ENCODE results near the gene STXBP1. TPM values are rescaled to one million over a fixed set of nuclear protein-coding genes. Genes with fewer than 3 reads are reported as not detected.

The STXBP1 gene
- total and polyA plus RNA-seq, 9 of the 15 experiments (the other 6 are each of a cell fraction or from before 2014, with no cell fraction given) = 4.6 to 35.1 (median 9.7) TPM

GRCh38 chr9:127651697-127652610 is 39.9 kb downstream of the STXBP1 start (continued):
- TF ChIP-seq TGIF2 (CRISPR knock-in tag; IDR thresholded peaks at IDR 0.05) (no peak), RUNX1 (IDR thresholded peaks at IDR 0.05; ENCODE audit: low read depth) (no peak), CHD2 (IDR thresholded peaks at IDR 0.05; ENCODE audit: low read depth, low read length) (no peak), POLR2AphosphoS5 (IDR thresholded peaks at IDR 0.05; ENCODE audit: control insufficient read depth, insufficient read depth, low read depth, low read length) (0 out of 2 replicates have a peak, but pooled peaks have one; percentile 36), DNMT1 (IDR thresholded peaks at IDR 0.05) (no peak), ZNF134 (CRISPR knock-in tag; conservative IDR thresholded peaks at IDR 0.05) (no peak), ZNF318 (IDR thresholded peaks at IDR 0.05; ENCODE audit: borderline replicate concordance in 1 of 2, low read depth in 1 of 2) (no peak), RB1 (IDR thresholded peaks at IDR 0.05; ENCODE audit: low read depth) (no peak), TOE1 (IDR thresholded peaks at IDR 0.05; ENCODE audit: borderline replicate concordance) (no peak), TOE1 (CRISPR knock-in tag; IDR thresholded peaks at IDR 0.05; ENCODE audit: borderline replicate concordance, low read depth) (no peak), SMARCC2 (IDR thresholded peaks at IDR 0.05; ENCODE audit: low read depth) (0 out of 2 replicates have a peak, but pooled peaks have one; percentile 35), RNF2 (IDR thresholded peaks at IDR 0.05) (no peak), MBD2 (IDR thresholded peaks at IDR 0.05; ENCODE audit: borderline replicate concordance, low read depth) (no peak), ARNT (IDR thresholded peaks at IDR 0.05) (0 out of 4 replicates have a peak, but pooled peaks of 1 of the 2 experiments have one; percentile 46), NCOR1 (IDR thresholded peaks at IDR 0.05) (peak; percentile 73), TEAD4 (IDR thresholded peaks at IDR 0.05; ENCODE audit: low read length) (peak; percentile 81), TEAD4 (CRISPR knock-in tag; IDR thresholded peaks at IDR 0.05; ENCODE audit: borderline replicate concordance) (no peak), POLR2A (conservative IDR thresholded peaks at IDR 0.05) (no peak)

Measured in K562 (cell line).